GM12875 (cell line): ENCODE data around the gene DNAH5.
"Not testable (repeated sequence)": the region's sequence is repeated elsewhere in the genome, so short reads cannot be mapped to it uniquely, and the experiment has no call there.

Experiments used
- H3K4me3 ChIP-seq: one replicate; pipeline ENCODE4 v1.5.1; 2011; ENCODE audit warnings: low read depth, low read length, control low read depth
- CTCF ChIP-seq: IDR thresholded peaks from 2 replicates; pipeline ENCODE4 v1.5.1; 2011; ENCODE audit warnings: low read depth, mild to moderate bottlenecking, control low read depth, inconsistent platforms, low read length, moderate library complexity, borderline replicate concordance; ENCODE audit not compliant: insufficient read depth

DNAH5 gene

DNA sequence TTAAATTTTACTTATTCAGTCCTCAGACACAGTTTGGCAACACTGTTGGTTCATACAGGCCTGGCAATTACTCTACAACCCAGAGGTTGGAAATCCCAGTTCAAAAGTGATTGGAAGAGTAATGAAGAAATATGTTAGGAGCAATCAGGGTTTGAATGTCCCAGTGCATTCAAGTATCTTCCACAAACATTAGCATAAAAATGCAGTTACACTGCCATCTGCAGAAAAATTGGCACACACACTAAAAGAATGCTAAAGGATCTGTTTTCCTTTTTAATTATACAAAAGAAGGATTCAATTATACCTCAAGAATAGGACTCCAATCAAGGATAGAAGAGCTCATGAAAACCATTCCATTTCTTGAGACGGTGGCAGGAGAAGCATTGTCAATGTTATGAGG is 130.2 kb downstream of the DNAH5 start:
- TF ChIP-seq CTCF: no peak
- no peak overlapping the region for H3K4me3 ChIP-seq

DNA sequence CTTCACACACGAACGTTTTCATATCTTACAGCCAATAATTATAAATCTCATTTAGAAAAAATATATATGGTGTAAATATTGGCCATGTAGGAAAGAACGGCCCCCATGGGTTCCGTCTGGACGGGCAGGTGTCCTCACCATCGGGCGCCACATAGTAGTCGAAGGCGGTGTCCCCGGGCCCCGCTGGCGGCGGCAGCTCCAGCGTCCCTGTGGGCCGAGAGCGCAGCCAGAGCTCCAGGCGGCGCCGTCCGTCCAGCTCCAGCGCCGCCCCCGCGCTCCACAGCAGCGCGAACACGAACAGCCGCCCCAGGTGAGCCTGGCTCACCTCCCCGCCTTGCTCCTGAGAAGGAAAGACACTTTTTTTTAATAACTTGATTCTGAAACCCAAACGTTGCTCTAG is 134.6 kb downstream of the DNAH5 start:
- no peak for TF ChIP-seq CTCF
- H3K4me3 ChIP-seq: no peak overlapping the region

- TF ChIP-seq CTCF: no peak
These were observed 140.2 kb downstream of the DNAH5 start for GRCh38 chr5:13804336-13804735.

DNA sequence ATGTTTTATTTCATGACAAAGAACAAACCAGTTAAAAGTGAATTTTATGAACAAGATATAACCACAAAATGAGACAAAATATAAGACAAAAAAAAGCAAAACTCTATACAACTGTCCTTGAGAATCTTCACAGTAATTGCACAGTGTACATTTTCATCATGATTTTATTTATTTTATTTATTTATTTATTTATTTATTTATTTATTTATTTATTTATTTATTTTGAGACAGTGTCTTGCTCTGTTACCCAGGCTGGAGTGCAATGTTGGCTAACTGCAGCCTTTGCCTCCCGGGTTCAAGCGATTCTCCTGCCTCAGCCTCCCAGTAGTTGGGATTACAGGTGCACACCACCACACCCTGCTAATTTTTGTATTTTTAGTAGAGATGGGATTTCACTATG is 145.9 kb downstream of the DNAH5 start:
- not testable (repeated sequence) for H3K4me3 ChIP-seq

More at GRCh38 chr5:13804336-13804735, 140.2 kb downstream of the DNAH5 start:
- no peak overlapping the region for H3K4me3 ChIP-seq

DNA sequence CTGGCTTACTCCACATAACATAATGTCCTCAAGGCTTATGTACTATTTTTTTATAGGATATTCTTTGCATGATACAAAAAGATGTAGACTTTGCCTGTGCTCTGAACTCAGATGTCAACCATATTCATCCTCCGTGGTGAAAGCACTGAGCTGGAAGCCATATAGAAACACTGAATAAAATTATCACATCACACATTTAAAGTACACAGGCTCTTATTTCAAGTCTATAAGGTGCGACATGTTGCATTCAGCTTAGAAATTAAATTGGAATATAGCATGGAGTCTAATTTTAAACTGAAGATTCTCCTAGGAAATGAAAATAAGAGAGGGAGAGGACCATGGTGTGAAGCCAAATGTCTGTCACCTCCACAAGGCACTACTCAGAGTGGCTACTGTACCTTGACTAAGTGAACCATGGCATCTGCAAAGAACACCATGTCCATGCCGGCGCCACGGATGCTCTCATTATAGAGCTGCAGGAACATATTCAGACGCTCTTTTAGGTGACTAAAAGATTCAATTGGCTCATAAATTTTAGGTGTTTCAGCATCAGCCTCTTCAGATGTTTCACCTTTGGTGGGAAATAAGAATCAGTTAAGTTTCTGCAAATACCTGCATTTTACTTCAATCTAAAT is 158.6 kb downstream of the DNAH5 start:
- no peak for TF ChIP-seq CTCF
- no peak overlapping the region for H3K4me3 ChIP-seq

GRCh38 chr5:13783726-13784125 is 160.8 kb downstream of the DNAH5 start:
- no peak for TF ChIP-seq CTCF

DNA sequence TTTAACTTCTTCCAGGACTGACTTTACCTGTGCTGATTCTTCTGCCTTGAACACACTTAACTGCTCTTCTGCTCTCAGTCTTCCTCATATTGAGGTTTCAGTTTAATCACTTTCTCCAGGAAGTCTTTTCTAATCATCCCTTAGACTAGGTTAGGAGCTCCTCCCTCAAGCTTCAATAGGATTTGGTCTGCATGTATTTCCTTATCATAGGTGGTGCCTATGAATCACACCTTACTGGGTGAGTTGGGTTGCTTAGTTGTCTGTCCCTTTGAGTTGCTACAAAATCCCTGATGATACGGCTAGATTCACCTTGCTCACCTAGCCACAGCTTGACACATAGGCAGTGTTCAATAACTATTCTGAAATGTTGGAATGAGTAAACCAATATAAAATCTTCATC is 164.4 kb downstream of the DNAH5 start:
- TF ChIP-seq CTCF: no peak
- no peak overlapping the region for H3K4me3 ChIP-seq

More at GRCh38 chr5:13783726-13784125, 160.8 kb downstream of the DNAH5 start:
- no peak overlapping the region for H3K4me3 ChIP-seq
